ENCODE results near the gene CDH10. TPM values are rescaled to one million over a fixed set of nuclear protein-coding genes. Genes with fewer than 3 reads are reported as not detected.

The CDH10 gene
- total and polyA plus RNA-seq, 2 of the 4 experiments (the other 2 are of a cell fraction) = 0.18 to 0.21 TPM

- in situ Hi-C loops (cut with MboI; ENCODE audit: low sequenced_read_pairs) = no loop called here
- Histone ChIP-seq H2AK5ac (ENCODE audit: low read depth, low read length) (no peak overlapping the region), H2BK15ac (ENCODE audit: low read depth, low read length) (no peak overlapping the region), H2BK5ac (ENCODE audit: low read depth, low read length, poor library complexity, severe bottlenecking) (no peak overlapping the region), H2AFZ (replicated peaks; ENCODE audit: low read length, poor library complexity) (no peak overlapping the region), H4K8ac (ENCODE audit: low read depth in 2 of 2, low read length in 2 of 2) (no peak overlapping the region), H3K27me3 (ENCODE audit: control insufficient read depth, insufficient read depth, low read length) (no peaks in the 10 kb centered on the region), H3K9ac (ENCODE audit: low read depth, low read length) (no peak overlapping the region), H3K4me2 (ENCODE audit: low read depth, low read length) (no peak overlapping the region), H2BK120ac (ENCODE audit: low read depth, low read length) (no peak overlapping the region), H3K14ac (replicated peaks; ENCODE audit: low read depth, low read length) (no peak overlapping the region), H3K56ac (ENCODE audit: extremely low read depth, insufficient read depth, low read length) (no peak overlapping the region), H3K4me1 (ENCODE audit: control insufficient read depth, insufficient read depth, low read length) (no peaks in the 10 kb centered on the region), H3K27ac (ENCODE audit: insufficient read depth, low read length) (no peak overlapping the region), H4K20me1 (ENCODE audit: insufficient read depth, low read length) (no peaks in the 10 kb centered on the region), H3K9me1 (ENCODE audit: insufficient read depth, low read length) (no peaks in the 10 kb centered on the region), H2BK20ac (ENCODE audit: low read depth, low read length) (no peak overlapping the region), H3K18ac (ENCODE audit: low read depth, low read length) (no peak overlapping the region), H4K5ac (ENCODE audit: low read depth, low read length) (no peak overlapping the region), H3K4ac (ENCODE audit: low read depth, low read length) (no peak overlapping the region), H3K36me3 (ENCODE audit: control insufficient read depth, insufficient read depth, low read length) (no peaks in the 10 kb centered on the region), H3K23ac (ENCODE audit: low read depth, low read length) (no peak overlapping the region), H2AK9ac (replicated peaks; ENCODE audit: low read depth, low read length, poor library complexity) (no peak overlapping the region), H3K9me3 (ENCODE audit: control insufficient read depth, insufficient read depth, low read length) (peaks cover 10% of the 10 kb centered on the region), H3K79me1 (ENCODE audit: low read depth in 1 of 2, low read length in 2 of 2) (no peaks in the 10 kb centered on the region), H4K91ac (ENCODE audit: insufficient read depth, low read depth, low read length) (no peak overlapping the region), H3K4me3 (ENCODE audit: insufficient read depth, low read depth, low read length) (no peak overlapping the region)
- intact Hi-C loops (cut with micrococcal nuclease) = no loop called here
- TF ChIP-seq RAD21 (IDR thresholded peaks at IDR 0.05; ENCODE audit: low read length) (no peak), MXI1 (IDR thresholded peaks at IDR 0.05; ENCODE audit: borderline replicate concordance, low read depth, low read length) (no peak), USF2 (IDR thresholded peaks at IDR 0.05; ENCODE audit: low read depth, low read length) (no peak), MAFK (IDR thresholded peaks at IDR 0.05; ENCODE audit: low read depth, low read length) (no peak), ELK1 (IDR thresholded peaks at IDR 0.05; ENCODE audit: borderline replicate concordance, low read depth, low read length) (no peak), BHLHE40 (IDR thresholded peaks at IDR 0.05; ENCODE audit: low read depth, low read length) (no peak), RCOR1 (IDR thresholded peaks at IDR 0.05; ENCODE audit: insufficient replicate concordance, low read length) (no peak), CTCF (conservative IDR thresholded peaks at IDR 0.05; ENCODE audit: low read depth, low read length) (no peak), CHD1 (IDR thresholded peaks at IDR 0.05; ENCODE audit: low read depth, low read length) (no peak), FOS (IDR thresholded peaks at IDR 0.05; ENCODE audit: low read depth, low read length) (no peak), MAZ (IDR thresholded peaks at IDR 0.05; ENCODE audit: borderline replicate concordance, low read depth, low read length) (no peak), POLR2A (IDR thresholded peaks at IDR 0.05; ENCODE audit: low read depth, low read length) (no peak), CEBPB (IDR thresholded peaks at IDR 0.05; ENCODE audit: low read depth, low read length) (no peak), SMC3 (IDR thresholded peaks at IDR 0.05; ENCODE audit: low read depth, low read length) (no peak), RFX5 (IDR thresholded peaks at IDR 0.05; ENCODE audit: low read depth, low read length) (no peak), NFE2L2 (IDR thresholded peaks at IDR 0.05; ENCODE audit: low read depth, low read length) (no peak)
- ATAC-seq (ENCODE audit: low read depth) (no peak), DNase-seq (no peak)
- BruUV-seq (replicated peaks) = no TSS peak
- CTCF ChIA-PET = no interaction called here
- POLR2A ChIA-PET (ENCODE audit: unreplicated experiment) = no interaction called here
- WGBS, 2 experiments (ENCODE audit: extremely low coverage in 2 of 2, insufficient read length in 1 of 2) = 84% methylated on average over 6 of the region's 14 CpGs; no CpG with 5 or more reads in 1 of the 2 experiments
- dilution Hi-C loops (cut with HindIII; ENCODE audit: low sequenced_read_pairs, unreplicated experiment) = no loop called here
Observed at GRCh38 chr5:24609706-24610105, 35.1 kb downstream of the CDH10 start.

Measured in IMR-90 (cell line).